Activated CD4-positive, CD25-positive, alpha-beta regulatory T cell treated with anti-CD3 and anti-CD28 coated beads, Interleukin-2, amount 50 U/mL, for 16 hours (primary cell): Measurements from ENCODE around the gene MICA.
"Not testable (repeated sequence)": the region's sequence is repeated elsewhere in the genome, so short reads cannot be mapped to it uniquely, and the experiment has no call there.

Source experiments
- DNase-seq: peaks from one replicate; pipeline ENCODE4 v3.0.0-alpha.2; 2020; ENCODE audit warnings: low read depth, low spot score

The MICA gene

DNA sequence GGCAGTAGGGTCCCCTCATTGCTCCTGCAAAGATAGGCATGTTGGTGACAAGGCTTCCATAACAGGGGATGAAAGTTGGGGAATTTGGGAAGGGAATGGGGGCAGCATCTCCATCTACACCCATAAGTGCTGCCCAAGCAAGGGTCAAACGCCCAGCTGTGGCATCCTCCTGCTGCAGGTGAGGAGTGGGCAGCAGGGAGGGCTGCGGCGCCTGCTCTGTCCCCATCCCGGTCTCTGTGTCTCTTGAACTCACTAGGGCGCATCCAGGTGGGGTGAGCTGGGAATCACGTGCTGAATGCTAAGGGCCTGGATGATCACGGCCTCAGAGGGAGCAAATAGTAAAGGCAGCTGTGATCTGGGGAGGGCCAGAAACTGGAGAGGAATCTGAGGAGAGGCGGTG is 9.1 kb downstream of the MICA start:
- DNase-seq: no peak

DNA sequence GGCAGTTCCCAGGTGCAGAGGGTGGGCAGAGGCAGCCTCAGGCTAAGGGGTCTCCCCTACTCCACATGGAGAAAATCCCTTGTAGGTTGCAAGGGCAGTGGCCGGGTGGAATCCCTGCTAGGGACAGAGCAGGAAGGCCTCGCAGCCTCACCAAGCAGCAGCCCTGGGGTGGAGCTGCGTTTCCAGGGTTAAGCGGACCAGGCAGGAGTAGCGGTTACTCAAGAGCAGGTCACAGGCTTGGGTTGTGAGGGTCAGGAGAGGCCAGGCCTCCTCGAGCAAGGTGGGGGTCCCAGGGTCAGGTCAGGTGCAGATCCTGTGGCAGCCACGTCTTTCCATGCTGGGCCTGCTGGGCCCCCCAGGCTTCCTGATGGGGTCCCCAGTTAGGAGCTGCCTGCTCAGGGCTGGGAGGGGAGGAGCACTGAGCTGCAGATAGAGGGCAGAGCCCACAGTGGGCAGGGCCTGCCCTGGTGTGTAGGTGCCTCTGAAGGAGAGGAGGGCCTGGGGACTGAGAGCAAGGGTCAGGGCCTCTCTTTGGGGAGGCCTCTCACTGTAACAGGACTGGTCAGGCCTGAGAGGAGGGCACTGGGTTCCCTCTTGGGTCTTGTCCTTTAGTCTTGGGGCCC is 10.9 kb downstream of the MICA start:
- DNase-seq: not testable (repeated sequence)

DNA sequence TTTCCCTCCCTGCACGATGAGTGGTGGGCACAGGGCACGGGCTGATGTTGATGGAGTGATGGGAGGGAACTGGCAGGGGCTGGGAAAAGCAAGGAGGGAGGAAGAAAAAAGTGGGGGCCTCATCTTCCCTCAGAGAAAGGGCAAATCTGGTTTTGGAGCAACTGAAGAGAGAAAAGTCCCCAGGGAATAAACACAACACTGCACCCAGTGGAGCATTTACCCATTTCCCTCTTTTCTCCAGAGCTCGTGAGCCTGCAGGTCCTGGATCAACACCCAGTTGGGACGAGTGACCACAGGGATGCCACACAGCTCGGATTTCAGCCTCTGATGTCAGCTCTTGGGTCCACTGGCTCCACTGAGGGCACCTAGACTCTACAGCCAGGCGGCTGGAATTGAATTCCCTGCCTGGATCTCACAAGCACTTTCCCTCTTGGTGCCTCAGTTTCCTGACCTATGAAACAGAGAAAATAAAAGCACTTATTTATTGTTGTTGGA is 11.4 kb downstream of the MICA start:
- DNase-seq: no peak

DNA sequence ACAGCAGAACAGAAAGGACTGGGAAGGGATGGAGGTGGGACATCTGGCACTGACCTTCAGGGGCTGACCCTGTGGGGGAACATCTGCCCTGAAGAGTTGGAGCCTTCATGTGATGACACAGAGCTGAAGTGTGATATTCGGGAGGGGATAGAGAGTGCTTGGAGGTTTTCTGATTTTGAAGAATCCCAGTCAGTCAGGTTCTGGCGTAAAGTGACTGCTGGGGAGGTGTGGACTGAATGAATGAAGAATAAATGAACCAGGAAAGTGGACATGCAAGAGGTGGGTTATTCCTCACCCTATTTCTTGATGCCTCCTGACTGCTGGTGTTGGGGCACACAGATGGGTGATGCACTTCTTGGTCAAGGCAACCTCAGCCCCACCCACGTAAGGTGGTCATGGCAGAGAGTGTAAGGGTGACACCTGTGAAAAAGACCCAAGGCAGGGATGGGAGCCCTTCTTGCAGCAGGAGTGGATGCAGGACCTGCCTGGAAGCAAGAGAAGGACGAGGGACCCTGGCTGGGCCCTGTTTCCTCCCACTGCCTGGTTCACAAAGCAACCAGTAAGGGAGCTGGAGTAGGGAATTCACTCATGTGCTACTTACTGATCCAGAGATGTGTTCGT is 13.1 kb downstream of the MICA start:
- DNase-seq: no peak

DNA sequence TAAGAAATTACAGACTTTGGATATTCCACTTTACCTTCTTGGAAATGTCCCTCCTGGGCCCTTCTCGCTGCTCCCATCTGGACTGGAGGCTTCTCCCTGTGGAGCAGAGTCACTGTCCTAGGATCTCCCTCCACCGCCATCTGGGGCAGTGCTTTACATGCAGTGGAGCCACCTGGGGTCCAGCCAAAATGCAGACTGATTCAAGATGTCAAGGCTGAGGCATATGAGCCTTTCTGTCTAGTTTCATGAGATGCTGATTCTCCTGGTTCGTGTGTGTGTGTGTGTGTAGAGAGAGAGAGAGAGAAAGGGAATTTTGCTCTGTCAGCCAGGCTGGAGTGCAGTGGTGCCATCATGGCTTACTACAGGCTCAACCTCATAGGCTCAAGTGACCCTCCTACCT is 14.9 kb downstream of the MICA start:
- DNase-seq: no peak

DNA sequence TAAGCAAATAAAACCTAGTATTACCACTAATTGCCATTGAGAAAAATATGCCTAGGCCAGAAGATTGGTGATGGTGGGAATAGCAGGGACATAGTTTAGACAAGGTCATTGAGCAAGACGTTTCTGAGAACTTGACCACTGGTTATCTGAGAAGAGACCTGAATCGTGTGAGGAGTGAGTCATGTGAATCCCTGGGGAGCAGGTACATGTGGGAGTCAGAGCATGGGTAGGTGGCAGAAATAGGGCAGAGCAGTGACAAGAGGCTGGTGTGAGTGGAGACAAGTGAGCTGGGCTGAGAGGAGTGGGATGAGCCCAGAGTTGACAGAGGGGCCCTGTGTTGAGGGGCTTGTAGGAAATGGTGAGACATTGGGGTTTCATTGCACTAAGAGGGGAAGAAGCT is 16.4 kb downstream of the MICA start:
- no peak for DNase-seq

DNA sequence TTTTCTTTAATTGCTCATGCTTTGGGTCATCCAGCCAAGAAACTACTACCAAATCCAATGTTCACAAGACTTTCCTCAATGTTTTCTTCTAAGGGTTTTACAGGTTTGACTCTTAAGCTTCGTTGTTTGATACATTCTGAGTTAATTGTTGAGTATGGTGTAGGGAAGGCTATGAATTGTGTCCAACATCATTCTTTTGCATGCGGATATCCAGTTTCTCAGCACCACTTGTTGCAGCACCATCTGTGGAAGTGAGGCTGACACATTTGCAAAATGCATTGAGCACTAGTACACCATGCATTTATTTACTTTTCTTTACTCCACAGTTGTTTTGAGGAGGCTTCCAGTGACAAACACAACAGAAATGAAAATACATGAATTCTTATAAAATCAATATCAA is 17.2 kb downstream of the MICA start:
- no peak for DNase-seq

DNA sequence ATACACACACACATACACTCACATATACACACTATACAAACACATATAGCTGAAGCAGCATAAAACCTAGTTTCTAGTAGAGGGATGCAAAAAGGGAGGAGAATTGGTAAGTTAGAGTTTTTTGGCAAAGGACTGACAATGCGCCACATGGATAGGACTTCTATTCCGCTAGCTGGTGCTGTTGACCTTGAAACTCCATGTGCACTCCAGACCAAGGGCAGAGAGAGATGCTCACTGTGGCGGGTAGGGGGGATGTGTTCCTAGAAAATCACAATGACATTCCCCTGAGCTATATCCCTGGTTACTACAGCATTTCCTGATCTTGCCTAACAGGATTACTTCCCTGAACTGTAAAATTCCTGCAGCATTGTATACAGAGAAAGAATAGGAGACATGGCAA is 19.2 kb downstream of the MICA start:
- no peak for DNase-seq

DNA sequence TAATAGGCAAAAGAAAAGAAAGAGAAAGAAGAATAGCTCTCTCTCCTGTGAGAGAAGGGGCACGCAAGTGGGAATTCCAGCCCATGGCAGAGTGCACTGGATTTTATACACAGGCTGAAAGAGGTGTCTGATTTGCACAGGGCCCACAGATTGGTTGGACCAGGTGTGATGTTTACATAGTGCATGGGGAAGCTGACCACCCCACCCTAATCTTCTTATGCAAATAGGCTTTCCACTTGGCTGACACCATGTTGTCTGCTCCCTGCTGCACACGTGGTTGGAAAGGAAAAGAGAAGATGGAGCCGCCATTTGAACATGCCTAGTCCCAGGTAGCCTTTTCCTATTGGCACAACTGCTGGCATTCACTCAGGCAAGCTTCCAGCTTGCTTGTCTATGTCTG is 20.2 kb downstream of the MICA start:
- DNase-seq: no peak

DNA sequence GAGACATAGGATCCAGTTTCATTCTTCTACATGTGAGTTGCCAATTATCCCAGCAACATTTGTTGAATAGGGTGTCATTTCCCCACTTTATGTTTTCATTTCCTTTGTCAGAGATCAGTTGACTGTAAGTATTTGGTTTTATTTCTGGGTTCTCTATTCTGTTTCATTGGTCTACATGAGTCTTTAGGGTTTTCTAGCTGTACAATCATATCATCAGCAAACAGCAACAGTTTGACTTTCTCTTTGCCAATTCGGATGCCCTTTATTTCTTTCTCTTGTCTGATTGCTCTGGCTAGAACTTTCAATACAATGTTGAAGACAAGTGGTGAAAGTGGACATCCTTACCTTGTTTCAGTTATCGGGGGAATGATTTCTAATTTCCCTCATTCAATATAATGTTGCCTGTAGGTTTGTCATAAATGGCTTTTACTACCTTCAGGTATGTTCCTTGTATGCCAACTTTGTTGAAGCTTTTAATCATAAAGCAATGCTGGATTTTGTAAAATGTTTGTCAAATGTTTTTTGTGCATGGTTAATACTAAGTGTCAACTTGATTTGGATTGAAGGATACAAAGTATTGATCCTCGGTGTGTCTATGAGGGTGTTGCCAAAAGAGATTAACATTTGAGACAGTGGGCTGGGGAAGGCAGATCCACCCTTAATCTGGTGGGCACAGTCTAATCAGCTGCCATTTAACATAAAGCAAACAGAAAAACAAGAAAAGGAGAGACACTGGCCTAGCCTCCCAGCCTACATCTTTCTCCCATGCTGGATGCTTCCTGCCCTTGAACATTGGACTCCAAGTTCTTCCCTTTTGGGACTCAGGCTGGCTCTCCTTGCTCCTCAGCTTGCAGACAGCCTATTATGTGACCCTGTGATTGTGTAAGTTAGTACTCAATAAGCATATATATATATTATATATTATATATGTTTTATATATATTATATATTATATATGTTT is 23.3 kb downstream of the MICA start:
- no peak for DNase-seq

DNA sequence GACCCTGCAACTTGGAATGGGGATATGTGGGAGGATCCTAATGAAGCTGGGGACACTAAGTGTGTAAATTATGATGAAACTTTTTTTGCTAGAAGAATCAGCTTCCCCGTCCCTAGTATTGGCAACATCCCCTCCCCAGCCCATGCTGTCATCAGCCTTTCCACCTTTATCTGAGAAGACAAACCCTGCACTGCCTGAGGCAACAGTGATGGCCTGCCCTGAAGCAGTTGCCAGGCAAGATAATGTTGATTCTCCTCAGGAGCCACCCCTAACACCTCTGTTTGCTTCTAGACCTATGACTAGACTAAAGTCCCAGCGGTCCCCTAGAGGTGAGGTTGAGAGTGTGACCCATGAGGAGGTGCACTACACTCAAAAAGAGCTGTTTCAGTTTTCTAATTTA is 27.1 kb downstream of the MICA start:
- DNase-seq: no peak

DNA sequence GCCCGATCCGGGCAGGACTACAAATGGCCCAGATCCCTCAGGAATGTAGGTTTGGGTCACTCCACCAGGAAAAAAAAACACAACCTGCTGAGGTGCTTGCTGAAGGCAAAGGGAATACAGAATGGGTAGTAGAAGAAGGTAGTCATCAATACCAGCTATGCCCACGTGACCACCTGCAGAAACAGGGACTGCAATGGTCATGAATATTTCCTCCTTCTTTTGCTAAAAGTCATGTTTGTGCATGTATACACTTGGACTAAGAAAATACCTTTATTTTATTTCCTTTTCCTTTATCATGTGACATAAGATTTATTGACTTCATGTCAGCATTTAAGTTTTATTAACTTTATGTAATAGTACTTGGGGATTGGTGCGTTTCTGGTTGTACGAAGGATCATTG is 31.7 kb downstream of the MICA start:
- not testable (repeated sequence) for DNase-seq

DNA sequence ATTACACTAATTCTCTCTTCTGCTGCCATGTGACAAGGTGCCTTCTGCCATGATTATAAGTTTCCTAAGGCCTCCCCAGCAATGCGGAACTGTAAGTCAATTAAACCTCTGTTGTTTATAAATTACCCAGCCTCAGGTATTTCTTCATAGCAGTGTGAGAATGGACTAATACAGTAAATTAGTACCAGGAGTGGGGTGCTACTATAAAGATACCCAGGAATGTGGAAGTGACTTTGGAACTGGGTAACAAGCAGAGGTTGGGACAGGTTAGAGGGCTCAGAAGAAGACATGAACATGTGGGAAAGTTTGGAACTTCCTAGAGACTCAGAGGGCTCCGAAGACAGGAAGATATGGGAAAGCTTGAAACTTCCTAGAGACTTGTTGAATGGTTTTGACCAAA is 34.8 kb downstream of the MICA start:
- DNase-seq: no peak

DNA sequence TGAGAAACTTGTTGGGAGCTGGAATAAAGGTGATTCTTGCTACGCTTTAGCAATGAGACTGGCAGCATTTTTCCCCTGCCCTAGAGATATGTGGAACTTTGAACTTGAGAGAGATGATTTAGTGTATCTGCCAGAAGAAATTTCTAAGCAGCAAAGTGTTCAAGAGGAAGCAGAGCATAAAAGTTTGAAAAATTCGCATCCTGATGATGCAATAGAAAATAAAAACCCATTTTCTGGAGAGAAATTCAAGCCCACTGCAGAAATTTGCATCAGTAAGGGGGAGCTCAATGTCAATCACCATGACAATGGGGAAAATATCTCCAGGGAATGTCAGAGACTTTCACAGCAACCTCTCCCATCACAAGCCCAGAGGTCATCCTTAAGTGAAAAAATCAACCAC is 35.3 kb downstream of the MICA start:
- no peak for DNase-seq

DNA sequence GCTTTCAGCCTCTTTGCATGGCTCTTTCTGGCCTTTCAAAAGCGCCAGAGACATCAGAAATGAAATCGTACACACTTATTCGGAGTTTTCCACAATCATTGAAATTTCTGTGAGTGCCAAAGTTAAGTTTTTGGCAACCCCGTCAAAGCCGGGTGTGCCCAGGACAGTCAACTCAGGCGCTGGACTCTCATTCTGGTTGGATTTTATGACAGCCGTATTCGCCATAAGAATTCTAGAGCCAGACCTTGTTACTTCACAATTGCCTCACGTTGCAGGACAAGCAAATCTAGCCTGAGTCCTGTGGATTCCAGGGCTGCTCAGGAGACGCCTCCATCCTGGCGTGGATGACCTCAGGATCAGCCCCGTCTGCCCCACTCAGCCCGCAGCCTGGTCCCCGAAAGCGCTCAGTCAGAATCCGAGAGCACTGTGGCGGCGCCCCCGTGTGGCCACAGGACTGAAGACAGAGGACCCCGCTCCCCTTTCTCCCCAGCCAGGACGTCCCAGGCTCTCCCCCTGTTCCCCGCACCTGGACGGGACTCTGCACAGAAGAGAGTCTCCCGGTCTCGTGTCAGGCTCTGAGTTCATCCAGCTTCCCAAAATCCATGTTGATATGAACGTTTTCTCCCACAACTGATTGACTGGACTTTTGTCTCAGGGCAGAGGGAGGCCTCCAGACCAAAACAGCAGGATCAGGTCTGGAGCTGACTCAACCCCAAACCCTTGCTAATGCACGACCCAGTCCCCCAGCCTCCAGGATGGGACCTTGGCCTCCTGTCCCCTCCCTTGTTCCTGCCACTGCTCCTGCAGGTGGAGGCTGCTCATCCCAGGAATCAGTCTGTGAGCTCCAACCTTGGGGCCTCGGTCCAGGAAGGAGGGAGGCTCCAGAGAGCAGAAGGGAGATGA is 38.2 kb downstream of the MICA start:
- DNase-seq: peak; percentile 76

DNA sequence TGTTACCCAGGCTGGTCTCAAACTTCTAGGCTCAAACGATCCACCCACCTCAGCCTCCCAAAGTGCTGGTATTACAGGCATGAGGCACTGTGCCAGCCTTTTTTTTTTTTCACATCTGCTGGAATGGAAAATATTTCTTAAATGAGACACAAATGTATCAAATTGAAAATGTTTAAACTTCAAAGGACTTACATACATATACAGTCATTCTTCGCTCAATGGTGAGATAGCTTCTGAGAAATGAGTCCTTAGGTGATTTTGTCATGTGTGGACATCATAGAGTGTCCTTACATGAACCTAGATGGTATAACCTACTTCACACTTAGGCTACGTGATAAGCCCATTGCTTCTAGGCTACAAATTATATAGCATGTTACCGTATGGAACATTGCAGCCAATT is 43.1 kb downstream of the MICA start:
- DNase-seq: no peak

DNA sequence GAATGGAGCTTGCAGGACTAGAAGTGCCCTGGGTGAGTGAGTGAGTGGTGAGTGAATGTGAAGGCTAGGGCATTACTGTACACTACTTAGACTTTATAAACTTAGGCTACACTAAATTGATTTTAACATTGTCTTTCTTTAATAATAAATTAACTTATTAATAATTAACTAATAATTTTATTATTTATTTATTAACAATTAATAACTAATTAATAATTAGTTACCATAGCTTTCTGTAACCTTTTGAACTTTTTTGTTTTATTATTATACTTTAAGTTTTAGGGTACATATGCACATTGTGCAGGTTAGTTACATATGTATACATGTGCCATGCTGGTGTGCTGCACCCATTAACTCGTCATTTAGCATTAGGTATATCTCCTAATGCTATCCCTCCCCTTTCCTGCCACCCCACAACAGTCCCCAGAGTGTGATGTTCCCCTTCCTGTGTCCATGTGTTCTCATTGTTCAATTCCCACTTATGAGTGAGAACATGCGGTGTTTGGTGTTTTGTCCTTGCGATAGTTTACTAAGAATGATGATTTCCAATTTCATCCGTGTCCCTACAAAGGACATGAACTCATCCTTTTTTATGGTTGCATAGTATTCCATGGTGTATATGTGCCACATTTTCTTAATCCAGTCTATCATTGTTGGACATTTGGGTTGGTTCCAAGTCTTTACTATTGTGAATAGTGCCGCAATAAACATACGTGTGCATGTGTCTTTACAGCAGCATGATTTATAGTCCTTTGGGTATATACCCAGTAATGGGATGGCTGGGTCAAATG is 43.8 kb downstream of the MICA start:
- not testable (repeated sequence) for DNase-seq

DNA sequence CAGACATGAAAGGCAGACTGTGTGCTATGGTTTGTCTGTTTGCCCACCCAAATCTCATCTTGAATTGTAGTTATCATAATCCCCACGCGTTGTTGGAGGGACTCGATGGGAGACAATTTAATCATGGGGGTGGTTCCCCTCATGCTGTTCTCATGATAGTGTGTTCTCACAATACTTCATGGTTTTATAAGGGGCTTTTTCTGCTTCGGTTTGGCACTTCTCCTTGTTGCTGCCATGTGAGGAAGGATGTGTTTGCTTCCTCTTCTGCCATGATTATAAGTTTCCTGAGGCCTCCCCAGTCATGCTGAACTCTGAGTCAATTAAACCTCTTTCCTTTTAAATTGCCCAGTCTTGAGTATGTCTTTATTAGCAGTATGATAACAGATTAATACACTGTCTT is 47.4 kb downstream of the MICA start:
- no peak for DNase-seq

DNA sequence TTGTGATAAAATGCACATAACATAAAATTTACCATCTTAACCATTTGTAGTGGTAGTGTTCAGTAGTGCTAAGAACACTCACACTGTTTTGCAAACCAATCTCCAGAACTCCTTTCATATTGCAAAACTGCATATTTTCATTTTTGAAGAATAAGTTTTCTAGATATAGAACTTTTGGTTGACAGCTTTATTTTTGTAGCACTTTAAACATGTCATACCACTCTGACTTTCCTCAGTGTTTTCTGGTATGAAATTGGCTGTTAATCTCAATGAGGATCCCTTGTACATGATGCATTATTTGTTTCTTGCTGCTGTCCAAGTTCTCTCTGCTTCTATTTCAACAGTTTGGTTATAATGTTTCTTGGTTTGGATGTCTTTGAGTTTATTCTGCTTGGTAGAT is 49.5 kb downstream of the MICA start:
- DNase-seq: no peak

DNA sequence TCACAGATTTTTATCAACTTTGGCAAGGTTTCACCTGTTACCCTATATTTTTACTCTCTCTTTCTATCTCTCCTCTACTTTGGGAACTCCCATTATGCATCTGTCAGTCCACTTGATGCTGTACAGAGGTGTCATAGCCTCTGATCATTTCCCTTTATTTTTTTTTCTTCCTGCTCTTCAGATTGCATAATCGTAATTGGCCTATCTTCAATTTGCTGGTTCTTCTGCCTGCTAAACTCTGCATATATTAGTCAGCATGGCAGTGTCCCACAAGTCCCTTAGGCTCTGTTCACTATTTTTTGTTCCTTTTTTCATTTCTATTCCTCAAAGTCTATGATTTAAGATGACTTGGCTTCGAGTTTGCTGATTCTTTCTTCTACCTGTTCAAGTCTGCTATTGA is 49.9 kb downstream of the MICA start:
- DNase-seq: no peak

DNA sequence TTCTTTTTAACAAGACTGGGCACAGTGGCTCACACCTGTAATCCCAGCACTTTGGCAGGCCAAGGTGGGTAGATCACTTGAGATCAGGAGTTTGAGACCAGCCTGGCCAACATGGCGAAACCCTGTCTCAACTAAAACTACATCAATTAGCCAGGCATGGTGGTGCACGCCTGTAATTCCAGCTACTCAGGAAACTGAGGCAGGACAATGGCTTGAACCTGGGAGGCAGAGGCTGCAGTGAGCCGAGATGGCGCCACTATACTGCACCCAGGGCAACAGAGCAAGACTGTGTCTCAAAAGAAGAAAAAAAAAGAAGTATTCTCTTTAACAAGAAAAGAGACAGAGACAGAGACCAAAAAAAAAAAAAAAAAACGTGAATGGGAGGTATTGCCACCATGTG is 56.5 kb downstream of the MICA start:
- DNase-seq: not testable (repeated sequence)
